Endothelial cell (in vitro differentiated cells): ENCODE data around the gene PARD3B. TPM values are rescaled to one million over a fixed set of nuclear protein-coding genes. Genes with fewer than 3 reads are reported as not detected.

ENCODE experiments used
- DNase-seq: peaks from one replicate; pipeline ENCODE4 v3.0.0; 2021; ENCODE audit warnings: low spot score
- H3K27ac Mint-ChIP-seq: one replicate; pipeline ENCODE4 v1.8.0; 2021; ENCODE audit warnings: mixed read lengths, inconsistent platforms; ENCODE audit not compliant: unreplicated experiment
- H3K27me3 Mint-ChIP-seq: one replicate; pipeline ENCODE4 v1.8.0; 2021; ENCODE audit warnings: mild to moderate bottlenecking, moderate library complexity, mixed read lengths, inconsistent platforms; ENCODE audit not compliant: unreplicated experiment
- H3K36me3 Mint-ChIP-seq: one replicate; pipeline ENCODE4 v1.8.0; 2021; ENCODE audit warnings: mild to moderate bottlenecking, low read depth, mixed read lengths, inconsistent platforms; ENCODE audit not compliant: unreplicated experiment
- H3K4me1 Mint-ChIP-seq: one replicate; pipeline ENCODE4 v1.8.0; 2021; ENCODE audit warnings: mild to moderate bottlenecking, mixed read lengths, inconsistent platforms; ENCODE audit not compliant: unreplicated experiment
- H3K4me3 Mint-ChIP-seq: one replicate; pipeline ENCODE4 v1.8.0; 2021; ENCODE audit warnings: mild to moderate bottlenecking, mixed read lengths, inconsistent platforms; ENCODE audit not compliant: unreplicated experiment
- H3K9me3 Mint-ChIP-seq: one replicate; pipeline ENCODE4 v1.8.0; 2021; ENCODE audit warnings: mixed read lengths, inconsistent platforms; ENCODE audit not compliant: unreplicated experiment
- CTCF ChIP-seq: fragments of 200-600 bp; sonication (generic); IDR thresholded peaks from one replicate; pipeline ENCODE4 v1.5.0; 2021; ENCODE audit warnings: antibody characterized with exemption; ENCODE audit not compliant: unreplicated experiment
- total RNA-seq: library from RNA; stranded (reverse); fragmentation: NEBNext Ultra II Directional; extraction: Animal tissue kit (Norgen Biotek cat#: 25700); gene quantifications from one replicate; pipeline ENCODE4 v1.2.1, GENCODE V29; 2021; ENCODE audit not compliant: unreplicated experiment

Gene PARD3B
- total RNA-seq, 1 donor from 2014 or later: 17.4 TPM

- no peak for TF ChIP-seq CTCF
- no peaks in the 10 kb centered on the region for H3K27me3 Mint-ChIP-seq
- no peaks in the 10 kb centered on the region for H3K9me3 Mint-ChIP-seq
- no peak overlapping the region for H3K27ac Mint-ChIP-seq
- no peaks in the 10 kb centered on the region for H3K36me3 Mint-ChIP-seq
- H3K4me3 Mint-ChIP-seq: no peak overlapping the region
- no peaks in the 10 kb centered on the region for H3K4me1 Mint-ChIP-seq
- DNase-seq: no peak
Observed at GRCh38 chr2:205596581-205596980, 1051.3 kb downstream of the PARD3B start.

GRCh38 chr2:205605638-205606304 is 1060.5 kb downstream of the PARD3B start:
- DNase-seq: no peak
- Mint-ChIP-seq H3K4me3 (no peak overlapping the region), H3K4me1 (peaks cover 3% of the 10 kb centered on the region), H3K36me3 (peaks cover 20% of the 10 kb centered on the region), H3K27ac (no peak overlapping the region), H3K27me3 (peaks cover 6% of the 10 kb centered on the region), H3K9me3 (no peaks in the 10 kb centered on the region)
- no peak for TF ChIP-seq CTCF

GRCh38 chr2:205607146-205607545 is 1061.9 kb downstream of the PARD3B start:
- Mint-ChIP-seq H3K27me3 (peaks cover 6% of the 10 kb centered on the region), H3K4me1 (peaks cover 3% of the 10 kb centered on the region), H3K9me3 (no peaks in the 10 kb centered on the region), H3K36me3 (peaks cover 20% of the 10 kb centered on the region), H3K27ac (no peak overlapping the region), H3K4me3 (no peak overlapping the region)
- DNase-seq: no peak
- no peak for TF ChIP-seq CTCF

GRCh38 chr2:205609113-205609512 is 1063.8 kb downstream of the PARD3B start:
- Mint-ChIP-seq H3K27ac (no peak overlapping the region), H3K4me3 (no peak overlapping the region), H3K4me1 (peaks cover 7% of the 10 kb centered on the region), H3K36me3 (peaks cover 10% of the 10 kb centered on the region), H3K9me3 (no peaks in the 10 kb centered on the region), H3K27me3 (peaks cover 6% of the 10 kb centered on the region)
- DNase-seq: no peak
- TF ChIP-seq CTCF: no peak

GRCh38 chr2:205610437-205610836 is 1065.2 kb downstream of the PARD3B start:
- Mint-ChIP-seq H3K27me3 (peaks cover 6% of the 10 kb centered on the region), H3K4me3 (no peak overlapping the region), H3K27ac (no peak overlapping the region), H3K4me1 (peaks cover 8% of the 10 kb centered on the region), H3K36me3 (peaks cover 4% of the 10 kb centered on the region), H3K9me3 (no peaks in the 10 kb centered on the region)
- no peak for DNase-seq
- TF ChIP-seq CTCF: no peak
